H1 (cell line): Measurements from ENCODE around the gene PHLPP2.

Source experiments
- CTCF ChIP-seq, 3 experiments: IDR thresholded peaks; 1 replicate in 2 of 3; 2 replicates in 1 of 3; pipeline versions ENCODE4 v1.5.1 to v1.6.1; 2011; ENCODE audit warnings: low read length in 3 of 3, mild to moderate bottlenecking in 3 of 3, inconsistent platforms in 2 of 3, low read depth in 1 of 3, moderate library complexity in 1 of 3; ENCODE audit not compliant: insufficient read depth in 1 of 3; ENCODE audit errors: control extremely low read depth in 1 of 3
- EZH2 ChIP-seq: fragments of 200-600 bp; sonication (generic); IDR thresholded peaks from 2 replicates; pipeline ENCODE4 v1.7.1; 2012; ENCODE audit warnings: low read depth, mild to moderate bottlenecking, moderate library complexity, low read length, inconsistent platforms; ENCODE audit not compliant: severe bottlenecking
- FOSL1 ChIP-seq: IDR thresholded peaks from 2 replicates; pipeline ENCODE4 v1.6.1; 2011; ENCODE audit warnings: mild to moderate bottlenecking, low read depth, low read length, moderate library complexity; ENCODE audit not compliant: insufficient read depth
- POLR2A ChIP-seq, 2 experiments: IDR thresholded peaks; 1 replicate in 1 of 2; 2 replicates in 1 of 2; pipeline ENCODE4 v1.6.1; 2011; ENCODE audit warnings: low read depth in 2 of 2, low read length in 2 of 2, mild to moderate bottlenecking in 2 of 2; ENCODE audit errors: control extremely low read depth in 1 of 2
- POLR2AphosphoS5 ChIP-seq: IDR thresholded peaks from 2 replicates; pipeline ENCODE4 v1.6.1; 2011; ENCODE audit warnings: low read depth, low read length
- RAD21 ChIP-seq, 2 experiments: IDR thresholded peaks in 1 of 2; conservative IDR thresholded peaks in 1 of 2; 2 replicates each; pipeline ENCODE4 v1.6.1; 2011; ENCODE audit warnings: low read depth in 2 of 2, low read length in 2 of 2, improper control_type of control experiment in 1 of 2, inconsistent platforms in 1 of 2, mild to moderate bottlenecking in 1 of 2, moderate library complexity in 1 of 2
- RFX5 ChIP-seq: IDR thresholded peaks from 2 replicates; pipeline ENCODE4 v1.6.1; 2011; ENCODE audit warnings: low read depth, low read length, improper control_type of control experiment, borderline replicate concordance
- RXRA ChIP-seq: IDR thresholded peaks from 2 replicates; pipeline ENCODE4 v1.6.1; 2011; ENCODE audit warnings: low read depth, mild to moderate bottlenecking, low read length, moderate library complexity; ENCODE audit not compliant: insufficient read depth
- SIN3A ChIP-seq, 2 experiments: IDR thresholded peaks in 1 of 2; conservative IDR thresholded peaks in 1 of 2; 2 replicates each; pipeline ENCODE4 v1.6.1; 2011 to 2012; ENCODE audit warnings: low read length in 2 of 2, improper control_type of control experiment in 1 of 2, low read depth in 1 of 2, mild to moderate bottlenecking in 1 of 2
- SP1 ChIP-seq: IDR thresholded peaks from 2 replicates; pipeline ENCODE4 v1.6.1; 2011; ENCODE audit warnings: low read depth, low read length
- SP4 ChIP-seq: IDR thresholded peaks from 2 replicates; pipeline ENCODE4 v1.6.1; 2012; ENCODE audit warnings: low read length, inconsistent platforms
- TAF1 ChIP-seq: IDR thresholded peaks from 2 replicates; pipeline ENCODE4 v1.6.1; 2011; ENCODE audit warnings: mild to moderate bottlenecking, low read depth, low read length
- TF ChIP-seq, protein P1 (sequence below): IDR thresholded peaks from 2 replicates; pipeline ENCODE4 v1.6.1; 2012; ENCODE audit warnings: low read length, inconsistent platforms

DNA sequence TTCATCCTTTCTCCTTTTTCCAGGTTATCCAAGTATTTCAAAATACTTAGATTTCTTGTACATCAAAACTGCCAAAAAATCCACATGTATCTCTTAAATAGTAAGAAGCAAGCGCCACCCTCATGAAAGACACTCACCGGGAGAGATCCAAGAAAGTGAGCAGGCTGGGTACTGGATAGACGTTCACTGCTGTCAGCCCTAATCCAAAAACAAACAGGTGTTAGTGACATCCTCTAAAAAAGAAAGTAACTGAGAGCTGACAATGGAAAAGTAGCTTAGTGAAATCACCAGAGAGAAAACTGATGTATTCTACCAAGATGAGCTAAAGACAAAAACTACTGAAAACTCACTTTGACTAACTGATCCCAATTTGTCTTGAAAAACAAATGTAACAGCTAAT is 52.4 kb downstream of the PHLPP2 start:
- TF ChIP-seq CTCF (IDR thresholded peaks at IDR 0.05; ENCODE audit: control extremely low read depth in 1 of 3, insufficient read depth in 1 of 3, low read depth in 1 of 3, low read length in 3 of 3) (no peak), TAF1 (no peak), RAD21 (IDR thresholded peaks at IDR 0.05 in 1 of 2, conservative IDR thresholded peaks at IDR 0.05 in 1 of 2; ENCODE audit: low read depth in 2 of 2, low read length in 2 of 2) (no peak), EZH2 (no peak), POLR2A (IDR thresholded peaks at IDR 0.05; ENCODE audit: control extremely low read depth in 1 of 2, low read depth in 2 of 2, low read length in 2 of 2) (no peak), RXRA (no peak), FOSL1 (no peak), SP1 (no peak), SIN3A (conservative IDR thresholded peaks at IDR 0.05 in 1 of 2, IDR thresholded peaks at IDR 0.05 in 1 of 2; ENCODE audit: low read depth in 1 of 2, low read length in 2 of 2) (no peak), POLR2AphosphoS5 (no peak), RFX5 (no peak), SP4 (no peak)
- TF ChIP-seq, protein P1, sequence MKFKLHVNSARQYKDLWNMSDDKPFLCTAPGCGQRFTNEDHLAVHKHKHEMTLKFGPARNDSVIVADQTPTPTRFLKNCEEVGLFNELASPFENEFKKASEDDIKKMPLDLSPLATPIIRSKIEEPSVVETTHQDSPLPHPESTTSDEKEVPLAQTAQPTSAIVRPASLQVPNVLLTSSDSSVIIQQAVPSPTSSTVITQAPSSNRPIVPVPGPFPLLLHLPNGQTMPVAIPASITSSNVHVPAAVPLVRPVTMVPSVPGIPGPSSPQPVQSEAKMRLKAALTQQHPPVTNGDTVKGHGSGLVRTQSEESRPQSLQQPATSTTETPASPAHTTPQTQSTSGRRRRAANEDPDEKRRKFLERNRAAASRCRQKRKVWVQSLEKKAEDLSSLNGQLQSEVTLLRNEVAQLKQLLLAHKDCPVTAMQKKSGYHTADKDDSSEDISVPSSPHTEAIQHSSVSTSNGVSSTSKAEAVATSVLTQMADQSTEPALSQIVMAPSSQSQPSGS: no peak
